HG02763 (cell line): ENCODE results near the gene SMG1.
"Not testable (repeated sequence)": the region's sequence is repeated elsewhere in the genome, so short reads cannot be mapped to it uniquely, and the experiment has no call there.

Experiments
- ATAC-seq: cut with Tn5 transposase; IDR thresholded peaks from one replicate; pipeline ENCODE4 v1.9.1; 2021; ENCODE audit warnings: mild to moderate bottlenecking, moderate library complexity; ENCODE audit not compliant: unreplicated experiment

The SMG1 gene

DNA sequence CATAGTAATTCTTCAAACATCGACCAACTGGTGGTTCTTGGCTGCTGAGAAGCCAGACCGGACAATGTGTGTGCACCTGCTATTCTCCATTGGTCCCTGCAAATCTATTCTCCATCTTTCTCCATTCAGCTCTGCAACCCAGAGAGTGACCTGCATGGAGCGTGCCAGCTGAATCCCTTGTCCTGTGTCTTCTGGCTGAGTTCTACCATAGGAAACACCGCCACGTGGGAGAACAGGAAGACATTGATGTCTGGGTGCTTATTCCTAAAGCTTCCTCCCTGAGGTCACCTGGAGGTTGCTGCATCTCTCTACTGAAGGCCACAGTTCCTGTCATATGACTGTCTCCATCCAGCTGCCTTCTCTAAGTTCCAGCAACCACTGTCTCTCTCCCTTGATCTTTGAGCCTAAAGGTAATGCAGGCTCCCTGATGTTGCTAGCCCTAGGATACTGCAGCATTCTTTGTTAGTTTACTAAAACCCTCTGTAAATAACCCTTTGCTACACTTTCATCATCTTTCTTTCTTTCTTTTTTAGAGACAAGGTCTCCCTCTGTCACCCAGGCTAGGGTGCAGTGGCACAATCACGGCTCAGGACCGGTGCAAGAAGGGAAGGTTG is 10.6 kb upstream of the SMG1 start:
- no peak for ATAC-seq

DNA sequence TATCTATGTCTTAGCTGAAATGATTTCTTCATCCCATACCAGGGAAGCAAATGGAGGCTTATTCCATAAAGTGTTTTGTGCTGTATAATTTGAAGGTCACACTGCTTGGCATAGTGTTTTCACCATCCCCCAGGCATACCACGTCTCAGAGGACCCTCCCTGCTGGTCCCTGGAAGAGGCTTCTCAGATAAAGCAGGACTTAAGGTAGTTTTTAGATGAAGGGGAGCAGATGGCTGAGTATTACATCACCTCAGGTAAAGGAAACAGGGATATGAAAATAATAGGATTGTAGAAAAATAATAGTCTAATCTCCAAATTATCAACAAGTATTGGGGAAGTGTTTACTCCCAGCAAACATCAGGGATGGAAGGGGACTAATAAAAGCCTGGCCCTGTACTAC is 7.3 kb upstream of the SMG1 start:
- ATAC-seq = no peak

DNA sequence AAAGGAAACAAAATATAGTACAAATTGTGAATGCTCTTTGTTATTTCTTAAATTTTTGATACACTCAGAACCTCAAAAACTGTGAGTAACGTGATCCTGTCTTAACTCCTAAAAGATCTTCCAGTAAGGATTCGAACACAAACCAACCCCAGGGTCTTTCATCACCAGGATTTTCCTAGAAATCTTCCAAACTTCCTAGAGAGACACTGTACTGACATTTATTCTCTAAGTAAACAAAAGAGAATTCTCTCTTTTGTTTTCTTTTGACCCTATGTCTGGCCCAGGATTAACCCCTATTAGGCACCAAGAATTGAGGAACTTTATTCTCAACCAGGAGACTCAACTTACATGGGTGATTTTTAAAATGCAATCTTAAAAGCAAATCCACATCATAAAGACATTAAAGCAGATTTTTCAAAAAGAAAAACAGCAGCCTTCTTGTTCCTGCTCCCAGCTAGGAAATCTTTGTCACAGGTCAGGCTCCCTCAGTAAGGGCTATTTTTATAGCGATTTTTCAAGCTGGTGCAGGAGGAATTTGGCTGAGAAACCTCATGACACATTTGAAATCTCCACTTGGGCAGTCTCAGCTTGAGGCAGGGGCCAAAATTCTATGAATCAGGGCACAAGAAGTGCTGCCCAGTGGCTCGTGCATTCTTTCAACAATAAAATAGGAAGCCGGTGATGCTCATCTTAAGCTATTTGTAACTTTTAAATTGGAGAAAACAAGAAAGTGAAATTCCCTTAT is 6.2 kb upstream of the SMG1 start:
- no peak for ATAC-seq

DNA sequence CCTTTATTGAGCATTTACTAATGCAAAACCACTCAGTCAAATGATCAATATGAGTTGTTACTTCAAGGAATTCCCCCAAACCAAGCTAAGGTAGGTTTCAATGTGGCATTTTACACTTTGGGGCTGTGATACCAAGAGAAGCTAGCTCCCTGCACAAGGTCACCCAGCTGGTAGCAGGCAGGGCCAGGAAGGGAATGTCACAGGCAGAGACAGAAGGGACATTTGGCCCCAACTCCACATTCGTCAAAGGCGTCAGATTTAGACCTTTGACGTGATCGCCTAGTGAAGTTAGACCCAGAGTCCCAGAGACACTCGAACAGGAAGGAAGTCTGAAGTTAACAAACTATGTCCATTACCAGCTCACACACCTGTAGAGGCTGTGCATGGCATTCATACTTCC is 5.5 kb upstream of the SMG1 start:
- ATAC-seq = no peak

DNA sequence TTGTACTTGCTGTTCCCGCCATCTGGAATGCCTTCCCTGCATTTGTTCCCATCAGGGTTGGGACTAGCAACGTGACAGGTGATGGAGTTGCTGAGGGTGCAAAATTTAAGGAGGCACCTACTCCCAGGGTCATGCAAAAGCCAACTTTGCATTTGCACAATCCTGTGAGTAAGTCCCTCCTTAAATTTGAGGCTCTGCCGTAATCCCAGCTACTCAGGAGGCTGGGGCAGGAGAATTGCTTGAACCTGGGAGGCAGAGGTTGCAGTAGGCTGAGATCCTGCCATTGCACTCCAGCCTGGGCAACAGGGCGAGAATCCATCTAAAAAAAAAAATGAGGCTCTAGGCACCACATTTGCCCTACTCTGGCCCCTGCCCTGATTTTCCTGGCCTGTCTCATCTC is 3.9 kb upstream of the SMG1 start:
- not testable (repeated sequence) for ATAC-seq

DNA sequence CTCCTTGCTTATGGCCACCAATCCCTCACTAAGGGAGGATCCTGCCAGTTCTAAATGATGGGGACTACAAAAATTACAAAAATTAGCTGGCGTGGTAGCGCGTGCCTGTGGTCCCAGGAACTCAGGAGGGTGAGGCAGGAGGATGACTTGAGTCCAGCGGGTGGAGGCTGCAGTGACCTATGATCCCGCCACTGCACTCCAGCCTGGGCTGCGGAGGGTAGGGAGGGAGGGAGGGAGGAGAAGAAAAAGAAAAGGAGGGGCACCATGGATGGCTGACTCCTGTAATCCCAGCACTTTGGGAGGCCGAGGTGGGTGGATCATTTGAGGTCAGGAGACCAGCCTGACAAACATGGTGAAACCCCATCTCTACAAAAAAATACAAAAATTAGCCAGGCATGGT is 1.9 kb upstream of the SMG1 start:
- ATAC-seq = not testable (repeated sequence)

DNA sequence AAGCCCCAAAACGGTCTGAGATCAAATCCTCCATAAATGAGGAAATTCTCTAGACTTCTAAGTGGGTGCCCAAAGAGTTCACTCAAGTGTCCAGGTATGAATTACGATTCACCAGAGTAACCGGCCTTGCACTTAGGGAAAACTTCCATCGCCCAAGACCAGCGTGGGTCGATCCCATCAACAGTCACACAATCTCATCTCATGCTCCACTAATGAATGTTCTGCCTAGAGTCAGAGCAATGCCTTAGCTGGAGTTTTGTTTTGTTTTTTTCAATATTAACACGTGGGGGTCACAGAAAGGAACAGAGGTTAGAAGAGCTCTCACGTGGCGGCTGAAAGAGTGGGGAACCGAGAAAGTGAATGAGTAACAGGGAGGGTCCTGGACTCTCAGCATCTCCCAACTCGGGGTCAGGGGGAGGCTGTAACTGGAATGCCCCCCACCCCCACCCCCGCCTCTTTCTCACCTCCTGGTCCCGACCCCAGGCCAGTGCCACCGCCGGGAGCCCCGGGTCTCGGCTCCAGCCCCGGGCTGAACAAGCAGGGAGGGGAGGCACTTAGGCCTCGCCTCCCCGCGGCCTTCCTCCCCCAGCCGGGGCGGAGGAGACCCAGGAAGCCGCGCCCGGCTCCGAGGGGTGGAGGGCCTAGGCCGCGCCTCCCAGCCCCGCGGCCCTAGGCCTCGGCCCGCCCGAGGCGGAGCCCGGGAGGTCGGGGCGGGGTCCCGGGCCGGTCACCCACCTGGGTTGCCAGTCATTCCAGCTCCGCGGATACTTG is 808 bp downstream of the SMG1 start:
- peak; percentile 29 for ATAC-seq

DNA sequence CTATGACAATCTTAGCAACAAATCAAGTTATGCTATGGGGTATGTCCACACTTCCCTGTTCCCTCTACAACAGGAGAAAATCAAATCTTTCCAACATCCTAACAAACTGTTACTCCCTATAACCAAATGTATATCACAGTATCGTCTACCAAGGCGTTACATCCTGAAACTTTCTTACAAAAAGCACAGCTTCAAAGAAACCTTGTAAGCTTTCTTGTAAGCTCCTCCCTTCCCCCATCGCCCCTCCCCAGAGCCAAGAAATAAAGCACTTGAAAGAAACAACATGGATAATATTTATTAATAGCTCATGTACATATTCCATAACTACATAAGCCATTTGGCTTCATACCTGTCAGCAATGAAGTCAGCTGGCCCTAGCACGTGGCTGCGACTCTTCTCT is 2.3 kb downstream of the SMG1 start:
- not testable (repeated sequence) for ATAC-seq

DNA sequence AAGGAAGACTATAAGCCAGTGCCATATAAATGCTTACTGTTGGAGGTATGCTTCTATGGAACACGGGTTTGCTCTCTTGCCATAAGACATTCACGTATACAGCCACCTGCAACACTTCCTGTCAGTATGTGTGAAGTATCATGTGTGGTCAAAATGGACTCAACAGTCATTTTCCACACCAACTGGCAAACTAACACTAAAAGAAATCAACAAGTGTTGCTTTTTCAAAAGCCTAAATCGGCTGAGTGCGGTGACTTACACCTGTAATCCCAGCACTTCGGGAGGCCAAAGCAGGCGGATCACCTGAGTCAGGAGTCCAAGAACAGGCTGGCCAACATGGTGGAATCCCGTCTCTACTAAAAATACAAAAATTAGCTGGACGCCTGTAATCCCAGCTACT is 3.1 kb downstream of the SMG1 start:
- ATAC-seq = not testable (repeated sequence)

DNA sequence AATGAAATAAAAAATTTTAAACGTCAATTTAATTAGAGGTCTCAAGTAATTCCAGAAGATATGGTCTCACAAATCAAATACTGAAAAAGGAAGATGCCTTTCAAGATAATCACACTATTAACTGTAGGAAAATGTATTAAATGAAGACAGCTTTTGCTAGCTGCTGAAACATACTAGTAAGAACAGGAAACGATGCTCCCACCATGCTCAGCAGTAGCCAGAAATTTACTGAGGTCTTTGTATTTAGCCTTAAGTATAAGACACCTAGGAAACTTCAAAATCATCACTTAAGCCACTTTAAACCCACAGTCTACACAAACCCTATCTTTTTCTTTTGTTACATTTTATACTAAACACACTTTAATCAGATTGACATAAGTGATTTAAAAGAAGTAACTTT is 16.6 kb downstream of the SMG1 start:
- not testable (repeated sequence) for ATAC-seq

DNA sequence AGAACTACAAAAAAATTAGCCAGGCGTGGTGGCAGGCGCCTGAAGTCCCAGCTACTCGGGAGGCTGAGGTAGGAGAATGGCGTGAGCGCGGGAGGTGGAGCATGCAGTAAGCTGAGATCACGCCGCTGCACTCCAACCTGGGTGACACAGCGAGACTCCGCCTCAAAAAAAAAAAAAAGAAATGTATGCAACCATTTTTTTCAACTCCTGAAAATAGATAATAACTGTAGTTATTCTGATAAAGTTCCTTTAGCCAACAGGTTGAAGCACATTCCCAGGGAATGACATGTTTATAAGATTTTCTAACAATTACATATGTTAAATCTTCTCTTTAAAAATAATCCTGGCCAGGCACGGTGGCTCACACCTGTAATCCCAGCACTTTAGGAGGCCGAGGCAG is 17.5 kb downstream of the SMG1 start:
- not testable (repeated sequence) for ATAC-seq

DNA sequence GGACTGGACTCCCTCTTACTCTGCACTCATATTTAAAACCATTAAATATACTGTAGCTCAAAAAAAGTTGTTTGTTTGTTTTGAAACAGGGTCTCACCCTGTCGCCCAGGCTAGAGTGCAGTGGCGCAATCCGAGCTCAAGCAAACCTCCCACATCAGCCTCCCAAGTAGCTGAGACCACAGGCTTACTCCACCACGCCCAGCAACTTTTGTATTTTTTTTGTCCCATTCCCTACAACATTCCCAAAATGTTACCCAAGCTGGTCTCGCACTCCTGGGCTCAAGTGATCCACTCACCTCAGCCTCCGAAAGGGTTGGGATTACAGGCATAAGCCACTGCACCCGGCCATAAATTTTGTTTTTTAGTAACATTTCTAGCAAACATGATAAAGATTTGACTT is 23.4 kb downstream of the SMG1 start:
- not testable (repeated sequence) for ATAC-seq

DNA sequence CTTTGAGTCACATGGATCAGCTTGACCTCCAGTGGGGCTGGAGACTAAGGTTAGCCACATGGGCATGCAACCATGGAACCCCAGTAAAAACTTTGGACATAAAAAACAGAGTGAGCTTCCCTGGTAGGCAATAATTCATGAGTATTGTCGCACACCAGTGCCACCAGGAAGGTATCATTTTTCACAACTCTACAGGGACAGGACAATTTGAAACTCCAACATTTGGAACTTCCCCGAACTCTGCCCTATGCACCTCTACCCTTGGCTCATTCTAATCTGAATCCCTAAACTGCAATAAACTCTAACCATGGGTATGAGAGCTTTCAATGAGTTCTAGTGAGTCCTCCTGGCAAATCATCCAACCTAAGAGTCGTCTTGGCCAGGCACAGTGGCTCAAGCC is 24.2 kb downstream of the SMG1 start:
- not testable (repeated sequence) for ATAC-seq

DNA sequence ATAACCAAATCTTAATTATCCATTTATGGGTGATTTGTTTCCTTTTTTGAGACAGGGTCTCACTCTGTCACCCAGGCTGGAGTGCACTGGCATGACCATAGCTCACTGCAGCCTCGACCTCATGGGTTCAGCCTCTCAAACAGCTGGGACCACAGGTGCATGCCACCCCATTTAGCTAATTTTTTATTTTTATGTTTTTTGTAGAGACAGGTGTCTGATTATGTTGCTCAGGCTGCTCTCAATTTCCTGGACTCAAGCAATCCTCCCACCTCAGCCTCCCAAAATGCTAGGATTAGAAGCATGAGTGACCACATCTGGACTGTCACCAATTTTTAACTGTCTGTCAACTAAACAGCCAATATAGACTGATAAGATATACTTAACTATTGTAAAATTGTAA is 25.0 kb downstream of the SMG1 start:
- not testable (repeated sequence) for ATAC-seq

DNA sequence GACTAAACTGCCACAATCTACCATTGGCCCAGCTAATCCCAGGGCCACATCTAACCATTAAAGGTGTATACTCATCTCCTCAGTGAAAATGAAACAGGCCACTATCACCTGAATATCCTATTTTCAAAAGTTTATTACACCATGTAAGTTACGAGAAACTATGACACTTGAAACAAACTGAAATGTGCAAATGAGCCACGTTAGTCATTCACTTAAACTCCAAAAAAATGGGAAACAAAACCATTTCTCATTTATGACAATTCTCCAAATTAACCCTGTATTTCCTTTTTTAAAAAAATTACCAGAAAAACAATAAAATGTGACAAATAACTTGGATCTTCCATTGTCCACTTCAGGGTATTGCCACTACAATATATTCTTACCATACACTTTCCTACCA is 41.8 kb downstream of the SMG1 start:
- not testable (repeated sequence) for ATAC-seq

DNA sequence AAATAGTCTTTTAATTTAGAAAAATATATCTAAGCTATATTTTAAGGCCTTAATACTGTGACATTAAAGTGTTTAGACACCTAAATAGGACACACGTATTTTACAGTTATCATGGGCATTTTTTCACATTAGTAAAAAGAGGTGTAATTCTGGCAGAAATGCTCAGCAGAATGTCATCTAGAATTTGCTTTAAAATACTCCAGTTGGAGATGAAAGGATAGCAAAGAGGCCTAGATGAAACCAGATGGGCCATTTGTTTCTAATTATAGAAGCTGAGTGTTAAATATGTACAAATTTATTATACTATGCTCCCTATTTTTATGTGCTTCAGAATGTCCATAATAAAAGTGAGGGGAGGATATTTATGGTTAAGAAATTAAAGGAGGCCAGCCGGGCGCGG is 48.5 kb downstream of the SMG1 start:
- not testable (repeated sequence) for ATAC-seq

DNA sequence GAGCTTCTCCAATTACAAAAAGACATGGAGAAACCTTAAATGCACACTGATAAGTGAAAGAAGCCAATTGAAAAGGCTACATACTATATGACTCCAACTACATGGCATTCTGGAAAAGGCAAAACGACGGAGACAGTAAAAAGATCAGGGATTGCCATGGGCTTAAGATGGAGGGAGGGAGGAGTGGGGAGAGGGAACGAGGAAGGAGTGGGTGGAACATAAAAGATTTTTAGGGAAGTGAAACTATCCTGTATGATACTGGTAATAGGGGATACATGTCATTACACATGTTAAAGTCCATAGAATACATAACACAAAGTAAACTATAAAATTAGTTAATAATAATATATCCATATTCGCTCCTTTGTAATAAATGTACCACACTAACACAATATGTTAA is 48.9 kb downstream of the SMG1 start:
- not testable (repeated sequence) for ATAC-seq

DNA sequence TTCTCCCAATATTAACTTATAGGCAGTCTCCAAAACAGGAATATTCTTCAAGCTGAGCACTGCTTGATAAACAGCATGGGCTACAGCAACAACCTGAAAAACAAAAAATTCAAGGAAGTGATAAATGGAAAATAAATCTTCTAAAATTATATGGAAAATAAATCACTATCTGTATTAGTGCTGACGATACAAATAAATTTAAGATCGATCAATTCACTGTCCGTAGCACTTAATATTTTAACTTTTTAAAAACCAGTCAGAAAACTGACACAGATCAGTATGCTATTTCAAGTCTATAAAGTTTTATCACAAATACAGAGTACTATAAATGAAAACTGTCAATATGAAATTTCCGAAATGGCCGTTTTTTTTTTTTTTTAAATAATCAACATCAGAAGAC is 49.9 kb downstream of the SMG1 start:
- ATAC-seq = not testable (repeated sequence)

DNA sequence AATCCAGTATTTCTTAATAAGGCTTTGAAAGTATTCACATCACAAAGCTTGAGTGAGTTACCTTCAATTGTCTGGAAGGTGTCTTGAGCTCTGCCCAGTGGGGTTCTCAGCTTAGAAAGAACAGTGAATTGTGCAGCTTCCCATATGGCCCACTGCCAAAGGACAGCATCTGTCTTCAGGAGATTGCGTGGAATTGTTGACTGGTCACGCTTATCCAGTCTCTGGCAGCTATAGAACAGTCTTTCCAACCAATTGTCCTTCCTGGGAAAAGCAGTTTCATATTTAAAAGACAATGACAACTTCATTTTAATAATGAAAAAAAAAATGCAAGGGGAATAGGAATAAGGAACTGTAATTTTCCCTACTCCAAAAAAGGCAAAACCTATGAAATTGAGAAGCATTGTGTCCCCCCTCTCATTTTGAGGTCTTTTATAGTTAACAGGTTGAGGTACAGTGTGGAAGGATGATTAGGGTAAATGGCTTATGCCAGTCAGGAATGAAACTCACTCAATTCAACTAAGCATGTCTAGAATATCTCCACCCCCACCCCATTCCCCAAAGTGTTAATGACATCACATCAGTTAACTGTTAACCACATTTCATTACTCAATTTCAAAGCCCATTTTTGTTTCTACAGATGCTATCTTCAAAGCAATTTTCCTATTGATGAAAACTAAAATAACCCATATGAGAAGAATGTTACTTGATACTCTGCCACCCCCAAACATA is 57.0 kb downstream of the SMG1 start:
- not testable (repeated sequence) for ATAC-seq

DNA sequence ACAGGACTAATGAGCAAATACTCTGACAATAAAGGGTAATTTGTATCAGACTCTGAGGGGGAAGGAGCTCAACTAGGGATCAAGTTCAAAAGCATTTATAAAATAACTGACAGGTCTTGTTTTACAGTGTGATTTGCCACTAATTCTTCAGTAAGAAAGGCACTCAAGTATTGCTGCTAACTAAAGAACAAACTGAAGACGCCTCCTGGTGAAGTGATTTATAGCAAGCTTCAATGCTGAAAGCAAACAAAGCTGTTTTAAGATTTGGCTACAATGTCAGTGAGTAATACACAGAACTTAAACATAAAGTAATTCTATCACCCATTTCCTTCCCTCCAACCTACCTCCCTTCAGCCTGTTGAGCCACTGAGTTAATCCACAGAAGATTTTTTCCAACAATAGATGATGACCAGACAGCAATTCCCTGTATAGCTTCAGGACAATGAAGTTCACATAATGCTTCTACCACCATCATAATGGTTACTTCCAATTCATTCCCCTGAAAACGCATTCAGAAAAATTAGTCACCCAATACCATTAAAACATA is 59.9 kb downstream of the SMG1 start:
- ATAC-seq = not testable (repeated sequence)

DNA sequence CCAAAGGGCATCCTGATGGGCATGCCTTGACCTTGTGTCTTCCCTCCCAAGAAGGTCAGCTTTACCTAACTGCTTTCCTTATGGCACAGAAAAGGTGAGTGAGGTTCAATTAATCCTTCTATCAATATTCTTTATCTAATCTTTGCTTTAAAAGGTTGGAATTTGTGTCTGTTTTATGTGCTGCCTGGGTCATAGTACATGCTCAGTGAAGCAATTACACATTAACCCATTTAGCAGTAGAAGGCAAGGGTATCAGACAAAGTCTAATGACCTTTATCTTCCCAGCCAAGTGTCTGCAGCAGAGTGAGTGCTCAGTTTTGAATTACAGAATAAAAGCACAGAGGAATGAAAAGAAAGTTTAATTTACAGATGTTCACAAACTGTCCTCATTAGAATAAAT is 63.3 kb downstream of the SMG1 start:
- not testable (repeated sequence) for ATAC-seq
